ENCODE results near the gene DNPEP.
"Not testable (repeated sequence)": the region's sequence is repeated elsewhere in the genome, so short reads cannot be mapped to it uniquely, and the experiment has no call there.

Gene DNPEP

GRCh38 chr2:219398721-219399363 is 11.1 kb upstream of the DNPEP start:
- Histone ChIP-seq H3K4me3 (ENCODE audit: low read depth, low read length) (no peak overlapping the region), H3K9ac (ENCODE audit: low read length) (no peak overlapping the region)
- no CpG with 5 or more reads among the region's 5 CpGs for WGBS (ENCODE audit: extremely low coverage, insufficient coverage, insufficient read length)

GRCh38 chr2:219396863-219397457 is 9.2 kb upstream of the DNPEP start:
- Histone ChIP-seq H3K9ac (ENCODE audit: low read length) (no peak overlapping the region), H3K4ac (ENCODE audit: low read depth, low read length) (no peak overlapping the region), H3K4me1 (ENCODE audit: control insufficient read depth in 1 of 2, insufficient read depth in 2 of 2, low read length in 2 of 2) (peaks cover 7 to 14% of the 10 kb centered on the region in 2 experiments), H2BK120ac (ENCODE audit: insufficient read depth, low read length, poor library complexity) (no peak overlapping the region), H3K9me3 (ENCODE audit: insufficient read depth, low read depth, low read length) (no peaks in the 10 kb centered on the region), H3K27ac (ENCODE audit: low read depth, low read length) (no peak overlapping the region), H3K23ac (ENCODE audit: low read length) (no peak overlapping the region), H3K14ac (ENCODE audit: low read length) (no peak overlapping the region), H4K12ac (ENCODE audit: low read depth, low read length) (no peak overlapping the region), H2AFZ (ENCODE audit: insufficient read depth, low read length, poor library complexity) (no peak overlapping the region), H4K8ac (ENCODE audit: low read depth, low read length) (no peak overlapping the region), H3K4me3 (ENCODE audit: low read depth, low read length) (no peak overlapping the region), H3K79me2 (ENCODE audit: control insufficient read depth, insufficient read depth, low read length, poor library complexity) (no peaks in the 10 kb centered on the region), H2BK12ac (ENCODE audit: low read length) (no peak overlapping the region), H3K79me1 (ENCODE audit: low read length) (no peaks in the 10 kb centered on the region), H3K18ac (ENCODE audit: low read length) (no peak overlapping the region), H2AK5ac (ENCODE audit: low read length) (no peak overlapping the region), H3K27me3 (ENCODE audit: insufficient read depth, low read length) (no peaks in the 10 kb centered on the region), H3K36me3 (ENCODE audit: control insufficient read depth in 1 of 2, insufficient read depth in 2 of 2, low read length in 2 of 2) (no peaks in the 10 kb centered on the region), H3K4me2 (ENCODE audit: low read length) (no peak overlapping the region), H2BK5ac (ENCODE audit: low read depth, low read length, poor library complexity) (no peak overlapping the region), H4K91ac (ENCODE audit: low read depth, low read length) (no peak overlapping the region)
- no CpG with 5 or more reads among the region's 6 CpGs for WGBS (ENCODE audit: extremely low coverage, insufficient coverage, insufficient read length)
- DNase-seq, result no peak

More at GRCh38 chr2:219398721-219399363, 11.1 kb upstream of the DNPEP start:
- no peak overlapping the region for H3K14ac ChIP-seq (ENCODE audit: low read length)
- no peak overlapping the region for H4K12ac ChIP-seq (ENCODE audit: low read depth, low read length)
- H3K36me3 ChIP-seq (ENCODE audit: control insufficient read depth in 1 of 2, insufficient read depth in 2 of 2, low read length in 2 of 2), result no peaks in the 10 kb centered on the region
- H3K27ac ChIP-seq (ENCODE audit: low read depth, low read length), result no peak overlapping the region
- peaks cover 10 to 14% of the 10 kb centered on the region in 2 experiments for H3K4me1 ChIP-seq (ENCODE audit: control insufficient read depth in 1 of 2, insufficient read depth in 2 of 2, low read length in 2 of 2)
- no peak overlapping the region for H2BK120ac ChIP-seq (ENCODE audit: insufficient read depth, low read length, poor library complexity)
- no peak overlapping the region for H4K8ac ChIP-seq (ENCODE audit: low read depth, low read length)
- no peak overlapping the region for H3K18ac ChIP-seq (ENCODE audit: low read length)
- no peak for DNase-seq
- H2BK5ac ChIP-seq (ENCODE audit: low read depth, low read length, poor library complexity), result no peak overlapping the region
- no peak overlapping the region for H4K91ac ChIP-seq (ENCODE audit: low read depth, low read length)
- H3K79me2 ChIP-seq (ENCODE audit: control insufficient read depth, insufficient read depth, low read length, poor library complexity), result no peaks in the 10 kb centered on the region
- H2BK12ac ChIP-seq (ENCODE audit: low read length), result no peak overlapping the region
- H3K27me3 ChIP-seq (ENCODE audit: insufficient read depth, low read length), result no peaks in the 10 kb centered on the region
- no peak overlapping the region for H3K4ac ChIP-seq (ENCODE audit: low read depth, low read length)
- H3K23ac ChIP-seq (ENCODE audit: low read length), result no peak overlapping the region
- H3K4me2 ChIP-seq (ENCODE audit: low read length), result no peak overlapping the region
- no peak overlapping the region for H2AFZ ChIP-seq (ENCODE audit: insufficient read depth, low read length, poor library complexity)
- H2AK5ac ChIP-seq (ENCODE audit: low read length), result no peak overlapping the region
- H3K9me3 ChIP-seq (ENCODE audit: insufficient read depth, low read depth, low read length), result no peaks in the 10 kb centered on the region
- H3K79me1 ChIP-seq (ENCODE audit: low read length), result no peaks in the 10 kb centered on the region

- H4K91ac ChIP-seq (ENCODE audit: low read depth, low read length), result no peak overlapping the region
- no peak overlapping the region for H3K4ac ChIP-seq (ENCODE audit: low read depth, low read length)
- no peak overlapping the region for H3K4me3 ChIP-seq (ENCODE audit: low read depth, low read length)
- no peaks in the 10 kb centered on the region for H3K36me3 ChIP-seq (ENCODE audit: control insufficient read depth in 1 of 2, insufficient read depth in 2 of 2, low read length in 2 of 2)
- H2BK5ac ChIP-seq (ENCODE audit: low read depth, low read length, poor library complexity), result no peak overlapping the region
- no peaks in the 10 kb centered on the region for H3K79me1 ChIP-seq (ENCODE audit: low read length)
- no peak overlapping the region for H3K18ac ChIP-seq (ENCODE audit: low read length)
- H2BK12ac ChIP-seq (ENCODE audit: low read length), result no peak overlapping the region
- H3K4me2 ChIP-seq (ENCODE audit: low read length), result no peak overlapping the region
- no peak overlapping the region for H2BK120ac ChIP-seq (ENCODE audit: insufficient read depth, low read length, poor library complexity)
- no peaks in the 10 kb centered on the region for H3K9me3 ChIP-seq (ENCODE audit: insufficient read depth, low read depth, low read length)
- no peaks in the 10 kb centered on the region for H3K79me2 ChIP-seq (ENCODE audit: control insufficient read depth, insufficient read depth, low read length, poor library complexity)
- peaks cover 5 to 10% of the 10 kb centered on the region in 2 experiments for H3K4me1 ChIP-seq (ENCODE audit: control insufficient read depth in 1 of 2, insufficient read depth in 2 of 2, low read length in 2 of 2)
- H3K27me3 ChIP-seq (ENCODE audit: insufficient read depth, low read length), result no peaks in the 10 kb centered on the region
- no peak overlapping the region for H3K14ac ChIP-seq (ENCODE audit: low read length)
- no peak overlapping the region for H3K23ac ChIP-seq (ENCODE audit: low read length)
- no peak for DNase-seq
- no peak overlapping the region for H3K27ac ChIP-seq (ENCODE audit: low read depth, low read length)
- no peak overlapping the region for H4K12ac ChIP-seq (ENCODE audit: low read depth, low read length)
- no CpG with 5 or more reads among the region's 3 CpGs for WGBS (ENCODE audit: extremely low coverage, insufficient coverage, insufficient read length)
- H4K8ac ChIP-seq (ENCODE audit: low read depth, low read length), result no peak overlapping the region
- H3K9ac ChIP-seq (ENCODE audit: low read length), result peak overlapping the region; percentile 29
- H2AFZ ChIP-seq (ENCODE audit: insufficient read depth, low read length, poor library complexity), result no peak overlapping the region
- H2AK5ac ChIP-seq (ENCODE audit: low read length), result no peak overlapping the region
Observed at GRCh38 chr2:219395609-219396008, 7.9 kb upstream of the DNPEP start.

- not testable (repeated sequence) for H3K27ac ChIP-seq (ENCODE audit: low read depth, low read length); H3K4ac ChIP-seq (ENCODE audit: low read depth, low read length); H2AFZ ChIP-seq (ENCODE audit: insufficient read depth, low read length, poor library complexity); H2BK120ac ChIP-seq (ENCODE audit: insufficient read depth, low read length, poor library complexity); H3K14ac ChIP-seq (ENCODE audit: low read length); H3K9ac ChIP-seq (ENCODE audit: low read length); H3K27me3 ChIP-seq (ENCODE audit: insufficient read depth, low read length); DNase-seq; H3K23ac ChIP-seq (ENCODE audit: low read length); H3K18ac ChIP-seq (ENCODE audit: low read length); H3K36me3 ChIP-seq (ENCODE audit: control insufficient read depth in 1 of 2, insufficient read depth in 2 of 2, low read length in 2 of 2); H3K79me1 ChIP-seq (ENCODE audit: low read length); H4K12ac ChIP-seq (ENCODE audit: low read depth, low read length); H2BK12ac ChIP-seq (ENCODE audit: low read length); H3K79me2 ChIP-seq (ENCODE audit: control insufficient read depth, insufficient read depth, low read length, poor library complexity); H3K4me1 ChIP-seq (ENCODE audit: control insufficient read depth in 1 of 2, insufficient read depth in 2 of 2, low read length in 2 of 2); H2BK5ac ChIP-seq (ENCODE audit: low read depth, low read length, poor library complexity); H2AK5ac ChIP-seq (ENCODE audit: low read length); H3K4me3 ChIP-seq (ENCODE audit: low read depth, low read length); H4K8ac ChIP-seq (ENCODE audit: low read depth, low read length); H4K91ac ChIP-seq (ENCODE audit: low read depth, low read length); H3K4me2 ChIP-seq (ENCODE audit: low read length); H3K9me3 ChIP-seq (ENCODE audit: insufficient read depth, low read depth, low read length)
- no CpG with 5 or more reads among the region's 9 CpGs for WGBS (ENCODE audit: extremely low coverage, insufficient coverage, insufficient read length)
Observed at GRCh38 chr2:219395056-219395455, 7.3 kb upstream of the DNPEP start.

All from trophoblast cell (in vitro differentiated cells and primary cell).